ENCODE results near the gene RHOT2. TPM values are rescaled to one million over a fixed set of nuclear protein-coding genes. Genes with fewer than 3 reads are reported as not detected.
A peak's percentile ranks its signal among the peaks of the same experiment; 100 is the strongest.

RHOT2 gene
- total and polyA plus RNA-seq, 9 of the 15 experiments (the other 6 are each of a cell fraction or from before 2014, with no cell fraction given): 5.0 to 373 (median 112) TPM

DNA sequence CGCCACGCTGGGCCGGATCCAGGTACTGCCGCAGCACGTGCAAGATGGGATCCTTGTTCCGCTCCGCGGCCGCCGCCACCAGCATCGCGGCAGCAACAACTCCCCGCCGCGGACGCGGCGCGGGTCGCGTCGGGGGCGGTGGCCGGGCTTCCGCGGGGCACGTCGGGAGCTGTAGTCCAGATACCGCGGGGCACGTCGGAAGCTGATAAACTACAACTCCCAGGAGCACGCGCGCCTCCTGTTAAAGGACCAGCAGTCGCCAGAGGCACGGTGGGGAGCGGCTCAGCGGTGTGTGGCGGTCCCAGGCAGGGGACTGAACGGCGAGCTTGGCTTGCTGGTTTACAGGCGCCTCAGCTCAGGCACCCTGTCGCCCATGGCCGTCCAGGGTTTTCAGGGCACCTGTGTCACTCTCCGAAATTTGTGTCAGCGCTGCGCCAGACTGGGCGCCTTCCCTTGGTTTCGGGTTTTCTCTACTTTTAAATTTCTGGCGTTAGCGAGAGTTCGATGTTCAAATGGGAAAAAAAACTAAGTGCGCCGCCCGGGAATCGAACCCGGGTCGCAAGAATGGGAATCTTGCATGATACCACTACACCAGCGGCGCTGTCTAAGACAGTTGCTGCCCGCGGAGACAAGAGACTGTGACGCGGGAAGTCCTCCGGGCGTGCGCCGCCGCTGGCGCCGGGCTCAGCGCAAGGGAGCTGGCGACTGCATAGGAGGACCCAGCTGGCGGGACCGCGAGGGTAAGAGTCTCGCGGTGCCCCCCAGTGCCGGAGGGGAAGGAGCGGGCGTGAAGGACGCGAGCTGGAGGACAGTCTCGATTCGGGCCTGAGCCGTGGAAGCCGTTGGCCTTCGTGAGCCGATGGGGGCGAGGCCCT, 31.5 kb upstream of the RHOT2 start, which contains the start of gene METTL26 (continued):
- TF ChIP-seq CCNT2 (IDR thresholded peaks at IDR 0.05; ENCODE audit: borderline replicate concordance, extremely low read depth, insufficient read length, low read depth, low read length): peak; percentile 93
- peak; percentile 62 for TF ChIP-seq CREB1 (IDR thresholded peaks at IDR 0.05)
- peak; percentile 81 for TF ChIP-seq CREB1 (CRISPR knock-in tag; IDR thresholded peaks at IDR 0.05)
- TF ChIP-seq TCF7 (IDR thresholded peaks at IDR 0.05; ENCODE audit: borderline replicate concordance): no peak; the same call in 1 of the 2 replicates
- no peak for TF ChIP-seq ZFP1 (CRISPR knock-in tag; IDR thresholded peaks at IDR 0.05)
- peak; percentile 51 for TF ChIP-seq EGR1 (conservative IDR thresholded peaks at IDR 0.05)
- TF ChIP-seq, protein P1, sequence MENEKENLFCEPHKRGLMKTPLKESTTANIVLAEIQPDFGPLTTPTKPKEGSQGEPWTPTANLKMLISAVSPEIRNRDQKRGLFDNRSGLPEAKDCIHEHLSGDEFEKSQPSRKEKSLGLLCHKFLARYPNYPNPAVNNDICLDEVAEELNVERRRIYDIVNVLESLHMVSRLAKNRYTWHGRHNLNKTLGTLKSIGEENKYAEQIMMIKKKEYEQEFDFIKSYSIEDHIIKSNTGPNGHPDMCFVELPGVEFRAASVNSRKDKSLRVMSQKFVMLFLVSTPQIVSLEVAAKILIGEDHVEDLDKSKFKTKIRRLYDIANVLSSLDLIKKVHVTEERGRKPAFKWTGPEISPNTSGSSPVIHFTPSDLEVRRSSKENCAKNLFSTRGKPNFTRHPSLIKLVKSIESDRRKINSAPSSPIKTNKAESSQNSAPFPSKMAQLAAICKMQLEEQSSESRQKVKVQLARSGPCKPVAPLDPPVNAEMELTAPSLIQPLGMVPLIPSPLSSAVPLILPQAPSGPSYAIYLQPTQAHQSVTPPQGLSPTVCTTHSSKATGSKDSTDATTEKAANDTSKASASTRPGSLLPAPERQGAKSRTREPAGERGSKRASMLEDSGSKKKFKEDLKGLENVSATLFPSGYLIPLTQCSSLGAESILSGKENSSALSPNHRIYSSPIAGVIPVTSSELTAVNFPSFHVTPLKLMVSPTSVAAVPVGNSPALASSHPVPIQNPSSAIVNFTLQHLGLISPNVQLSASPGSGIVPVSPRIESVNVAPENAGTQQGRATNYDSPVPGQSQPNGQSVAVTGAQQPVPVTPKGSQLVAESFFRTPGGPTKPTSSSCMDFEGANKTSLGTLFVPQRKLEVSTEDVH (IDR thresholded peaks at IDR 0.05; ENCODE audit: low read depth, partially characterized antibody): peak; percentile 56
- TF ChIP-seq TARDBP (IDR thresholded peaks at IDR 0.05): peak; percentile 73; the same call in 1 of the 2 replicates
- TF ChIP-seq THRAP3 (IDR thresholded peaks at IDR 0.05; ENCODE audit: borderline replicate concordance): no peak
- TF ChIP-seq, protein P2, sequence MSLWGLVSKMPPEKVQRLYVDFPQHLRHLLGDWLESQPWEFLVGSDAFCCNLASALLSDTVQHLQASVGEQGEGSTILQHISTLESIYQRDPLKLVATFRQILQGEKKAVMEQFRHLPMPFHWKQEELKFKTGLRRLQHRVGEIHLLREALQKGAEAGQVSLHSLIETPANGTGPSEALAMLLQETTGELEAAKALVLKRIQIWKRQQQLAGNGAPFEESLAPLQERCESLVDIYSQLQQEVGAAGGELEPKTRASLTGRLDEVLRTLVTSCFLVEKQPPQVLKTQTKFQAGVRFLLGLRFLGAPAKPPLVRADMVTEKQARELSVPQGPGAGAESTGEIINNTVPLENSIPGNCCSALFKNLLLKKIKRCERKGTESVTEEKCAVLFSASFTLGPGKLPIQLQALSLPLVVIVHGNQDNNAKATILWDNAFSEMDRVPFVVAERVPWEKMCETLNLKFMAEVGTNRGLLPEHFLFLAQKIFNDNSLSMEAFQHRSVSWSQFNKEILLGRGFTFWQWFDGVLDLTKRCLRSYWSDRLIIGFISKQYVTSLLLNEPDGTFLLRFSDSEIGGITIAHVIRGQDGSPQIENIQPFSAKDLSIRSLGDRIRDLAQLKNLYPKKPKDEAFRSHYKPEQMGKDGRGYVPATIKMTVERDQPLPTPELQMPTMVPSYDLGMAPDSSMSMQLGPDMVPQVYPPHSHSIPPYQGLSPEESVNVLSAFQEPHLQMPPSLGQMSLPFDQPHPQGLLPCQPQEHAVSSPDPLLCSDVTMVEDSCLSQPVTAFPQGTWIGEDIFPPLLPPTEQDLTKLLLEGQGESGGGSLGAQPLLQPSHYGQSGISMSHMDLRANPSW (CRISPR knock-in tag; IDR thresholded peaks at IDR 0.05): peak; percentile 65; the same call in 1 of the 2 replicates
- TF ChIP-seq JUN (IDR thresholded peaks at IDR 0.05; ENCODE audit: borderline replicate concordance, low read depth, low read length): peak; percentile 75; the same call in 1 of the 2 replicates
- TF ChIP-seq JUN (CRISPR knock-in tag; IDR thresholded peaks at IDR 0.05; ENCODE audit: borderline replicate concordance): no peak
- no peak for TF ChIP-seq ZBTB43 (CRISPR knock-in tag; IDR thresholded peaks at IDR 0.05)
- TF ChIP-seq ZFP91 (CRISPR knock-in tag; IDR thresholded peaks at IDR 0.05): peak; percentile 100
- peak; percentile 68 for TF ChIP-seq KLF1 (tag; IDR thresholded peaks at IDR 0.05)
- TF ChIP-seq, protein P3, sequence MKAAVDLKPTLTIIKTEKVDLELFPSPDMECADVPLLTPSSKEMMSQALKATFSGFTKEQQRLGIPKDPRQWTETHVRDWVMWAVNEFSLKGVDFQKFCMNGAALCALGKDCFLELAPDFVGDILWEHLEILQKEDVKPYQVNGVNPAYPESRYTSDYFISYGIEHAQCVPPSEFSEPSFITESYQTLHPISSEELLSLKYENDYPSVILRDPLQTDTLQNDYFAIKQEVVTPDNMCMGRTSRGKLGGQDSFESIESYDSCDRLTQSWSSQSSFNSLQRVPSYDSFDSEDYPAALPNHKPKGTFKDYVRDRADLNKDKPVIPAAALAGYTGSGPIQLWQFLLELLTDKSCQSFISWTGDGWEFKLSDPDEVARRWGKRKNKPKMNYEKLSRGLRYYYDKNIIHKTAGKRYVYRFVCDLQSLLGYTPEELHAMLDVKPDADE (conservative IDR thresholded peaks at IDR 0.05; ENCODE audit: control insufficient read depth, low read depth, low read length): peak; percentile 92

Data from K562 (cell line).